Natural killer cell (primary cell): Measurements from ENCODE around the gene ADAMTS17. TPM values are rescaled to one million over a fixed set of nuclear protein-coding genes. Genes with fewer than 3 reads are reported as not detected.

Experiments
- ATAC-seq, 3 donors: fragments of 150-1000 bp in 2 of 3; fragments of 200-7000 bp in 1 of 3; cut with Tn5 transposase; 1 replicate in 1 of 3; 2 replicates in 2 of 3; pipeline ENCODE4 v1.10.0; 2021; ENCODE audit warnings: mild to moderate bottlenecking in 2 of 3, moderate library complexity in 2 of 3
- DNase-seq, 2 donors: peaks; one replicate each; pipeline versions ENCODE4 v3.0.0 to v3.0.0-alpha.2; 2013 to 2021; ENCODE audit warnings: mixed read lengths in 1 of 2
- H3K27ac ChIP-seq: one replicate; pipeline ENCODE4 v1.5.1; 2013; ENCODE audit warnings: mild to moderate bottlenecking, low read length
- H3K27me3 ChIP-seq: one replicate; pipeline ENCODE4 v1.6.1; 2013; ENCODE audit warnings: low read length; ENCODE audit not compliant: control insufficient read depth, insufficient read depth
- H3K36me3 ChIP-seq: one replicate; pipeline ENCODE4 v1.6.1; 2013; ENCODE audit warnings: low read length; ENCODE audit not compliant: control insufficient read depth, insufficient read depth
- H3K4me1 ChIP-seq: one replicate; pipeline ENCODE4 v1.6.1; 2013; ENCODE audit warnings: low read length; ENCODE audit not compliant: control insufficient read depth, insufficient read depth
- H3K4me3 ChIP-seq: one replicate; pipeline ENCODE4 v1.5.1; 2013; ENCODE audit warnings: low read length
- H3K9me3 ChIP-seq: one replicate; pipeline ENCODE4 v1.6.1; 2013; ENCODE audit warnings: low read length; ENCODE audit not compliant: control insufficient read depth, insufficient read depth
- H3K27ac Mint-ChIP-seq, 2 donors: one replicate each; pipeline ENCODE4 v1.8.0; 2022; ENCODE audit warnings: mild to moderate bottlenecking in 2 of 2, mixed read lengths in 2 of 2, moderate library complexity in 1 of 2
- H3K27me3 Mint-ChIP-seq, 2 donors: one replicate each; pipeline ENCODE4 v1.8.0; 2022; ENCODE audit warnings: low read depth in 2 of 2, mixed read lengths in 2 of 2
- H3K36me3 Mint-ChIP-seq: one replicate; pipeline ENCODE4 v1.8.0; 2022; ENCODE audit warnings: mixed read lengths
- H3K4me1 Mint-ChIP-seq, 2 donors: one replicate each; pipeline ENCODE4 v1.8.0; 2022; ENCODE audit warnings: mixed read lengths in 2 of 2
- H3K4me3 Mint-ChIP-seq: one replicate; pipeline ENCODE4 v1.8.0; 2022; ENCODE audit warnings: mild to moderate bottlenecking, moderate library complexity, mixed read lengths
- H3K9me3 Mint-ChIP-seq, 2 donors: one replicate each; pipeline ENCODE4 v1.8.0; 2022; ENCODE audit warnings: mixed read lengths in 2 of 2
- CTCF ChIP-seq: fragments of 200-600 bp; IDR thresholded peaks from one replicate; pipeline ENCODE4 v1.8.0; 2022; ENCODE audit warnings: antibody characterized with exemption
- WGBS: methylation state at CpG from one replicate; pipeline ENCODE4 v1.1.7; 2013; ENCODE audit warnings: missing lambda C conversion rate; ENCODE audit not compliant: insufficient coverage; 5-methylcytosine and 5-hydroxymethylcytosine counted together
- intact Hi-C: fragments of 100-400 bp; cut with micrococcal nuclease; formaldehyde crosslinking; loops from one replicate; pipeline ENCODE4 v1.14.2; 2022
- total RNA-seq, 4 donors: library from RNA; stranded (reverse); fragments of 120-200 nt in 1 of 4; gene quantifications; one replicate each; pipeline versions ENCODE4 v1.2.3 to v1.2.4, GENCODE V29; 2013 to 2022

Gene ADAMTS17
- total RNA-seq, 3 donors from 2014 or later (not counting 1 experiment from before 2014, with no cell fraction given), result 4.8 to 9.5 (median 5.3) TPM

- Mint-ChIP-seq H3K4me1 (no peaks in the 10 kb centered on the region), H3K27me3 (peaks cover 7 to 11% of the 10 kb centered on the region in 2 donors), H3K27ac (no peak overlapping the region), H3K4me3 (no peak overlapping the region), H3K36me3 (no peaks in the 10 kb centered on the region), H3K9me3 (no peaks in the 10 kb centered on the region)
- no peaks in the 10 kb centered on the region for H3K36me3 ChIP-seq
- no peaks in the 10 kb centered on the region for H3K4me1 ChIP-seq
- H3K27ac ChIP-seq, result no peak overlapping the region
- 72% methylated on average over 9 of the region's 10 CpGs for WGBS
- peaks cover 7% of the 10 kb centered on the region for H3K9me3 ChIP-seq
- DNase-seq (no peak), ATAC-seq (no peak)
- no peaks in the 10 kb centered on the region for H3K27me3 ChIP-seq
- intact Hi-C loops, result no loop called here
- no peak overlapping the region for H3K4me3 ChIP-seq
- TF ChIP-seq CTCF, result no peak
Measured at GRCh38 chr15:100032358-100033085, 309.3 kb downstream of the ADAMTS17 start.

- H3K4me3 Mint-ChIP-seq, result no peak overlapping the region
- H3K27ac Mint-ChIP-seq, result no peak overlapping the region
- H3K9me3 Mint-ChIP-seq, result no peaks in the 10 kb centered on the region
- H3K36me3 ChIP-seq, result no peaks in the 10 kb centered on the region
- no peaks in the 10 kb centered on the region for H3K27me3 ChIP-seq
- H3K9me3 ChIP-seq, result peaks cover 8% of the 10 kb centered on the region
- TF ChIP-seq CTCF, result no peak
- no peaks in the 10 kb centered on the region for H3K36me3 Mint-ChIP-seq
- peaks cover 7 to 18% of the 10 kb centered on the region in 2 donors for H3K27me3 Mint-ChIP-seq
- H3K4me1 Mint-ChIP-seq, result no peaks in the 10 kb centered on the region
- no peak for DNase-seq
- intact Hi-C loops, result no loop called here
- ATAC-seq, result no peak
- no peak overlapping the region for H3K27ac ChIP-seq
- 88% methylated on average over 10 of the region's 10 CpGs for WGBS
- H3K4me1 ChIP-seq, result no peaks in the 10 kb centered on the region
- no peak overlapping the region for H3K4me3 ChIP-seq
Measured at GRCh38 chr15:100031665-100032357, 310.0 kb downstream of the ADAMTS17 start.

- Mint-ChIP-seq H3K4me1 (no peaks in the 10 kb centered on the region), H3K4me3 (no peak overlapping the region), H3K27me3 (peaks cover 7 to 21% of the 10 kb centered on the region in 2 donors), H3K9me3 (no peaks in the 10 kb centered on the region), H3K27ac (no peak overlapping the region), H3K36me3 (no peaks in the 10 kb centered on the region)
- ATAC-seq, result no peak
- 89% methylated on average over 5 of the region's 9 CpGs for WGBS
- no peak for TF ChIP-seq CTCF
- Histone ChIP-seq H3K4me1 (no peaks in the 10 kb centered on the region), H3K9me3 (peaks cover 8% of the 10 kb centered on the region), H3K27me3 (no peaks in the 10 kb centered on the region), H3K36me3 (no peaks in the 10 kb centered on the region), H3K4me3 (no peak overlapping the region), H3K27ac (no peak overlapping the region)
- no peak for DNase-seq
- intact Hi-C loops, result no loop called here
Measured at GRCh38 chr15:100030586-100031229, 311.1 kb downstream of the ADAMTS17 start.
